ENCODE measurements around the gene TTLL13. TPM values are rescaled to one million over a fixed set of nuclear protein-coding genes. Genes with fewer than 3 reads are reported as not detected.

Gene TTLL13
- total RNA-seq, 1 experiment from 2014 or later = 1.0 TPM

DNA sequence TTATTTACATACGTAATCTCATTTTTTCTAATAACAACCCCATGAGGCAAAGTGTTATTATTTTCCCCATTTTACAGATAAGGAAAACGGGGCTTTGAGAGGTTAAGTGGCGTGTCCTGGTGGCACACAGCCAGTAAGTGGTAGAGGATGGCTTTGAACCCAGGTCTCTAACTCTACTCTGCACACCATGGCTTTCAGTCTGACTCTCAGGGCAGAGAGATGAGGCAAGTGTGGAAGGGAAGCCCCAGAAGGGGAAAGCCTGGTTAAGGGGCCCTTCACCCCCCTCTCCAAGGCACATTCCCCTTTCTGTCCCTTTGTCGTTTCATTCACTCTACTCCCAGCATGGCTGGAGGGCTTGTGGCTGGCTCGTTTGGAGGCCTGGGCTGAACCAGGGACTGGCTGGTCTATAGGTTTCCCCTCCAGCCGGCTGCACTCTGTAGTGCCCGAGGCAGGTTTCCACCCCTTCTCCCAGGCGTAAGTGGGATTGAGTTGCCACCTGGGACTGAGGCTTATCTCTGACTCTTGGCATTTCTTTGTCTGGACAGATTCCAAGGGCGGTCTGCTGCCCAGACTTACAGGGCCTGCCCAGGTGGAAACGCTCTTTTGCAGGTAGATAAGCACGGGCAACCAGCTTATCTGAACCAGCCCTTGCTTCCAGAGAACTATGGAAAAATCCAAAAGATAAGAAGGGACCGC is 36.1 kb upstream of the TTLL13 start (continued):
- TF ChIP-seq, protein P1, sequence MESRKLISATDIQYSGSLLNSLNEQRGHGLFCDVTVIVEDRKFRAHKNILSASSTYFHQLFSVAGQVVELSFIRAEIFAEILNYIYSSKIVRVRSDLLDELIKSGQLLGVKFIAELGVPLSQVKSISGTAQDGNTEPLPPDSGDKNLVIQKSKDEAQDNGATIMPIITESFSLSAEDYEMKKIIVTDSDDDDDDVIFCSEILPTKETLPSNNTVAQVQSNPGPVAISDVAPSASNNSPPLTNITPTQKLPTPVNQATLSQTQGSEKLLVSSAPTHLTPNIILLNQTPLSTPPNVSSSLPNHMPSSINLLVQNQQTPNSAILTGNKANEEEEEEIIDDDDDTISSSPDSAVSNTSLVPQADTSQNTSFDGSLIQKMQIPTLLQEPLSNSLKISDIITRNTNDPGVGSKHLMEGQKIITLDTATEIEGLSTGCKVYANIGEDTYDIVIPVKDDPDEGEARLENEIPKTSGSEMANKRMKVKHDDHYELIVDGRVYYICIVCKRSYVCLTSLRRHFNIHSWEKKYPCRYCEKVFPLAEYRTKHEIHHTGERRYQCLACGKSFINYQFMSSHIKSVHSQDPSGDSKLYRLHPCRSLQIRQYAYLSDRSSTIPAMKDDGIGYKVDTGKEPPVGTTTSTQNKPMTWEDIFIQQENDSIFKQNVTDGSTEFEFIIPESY (IDR thresholded peaks at IDR 0.05; ENCODE audit: extremely low read depth, insufficient replicate concordance, low read length) = no peak
- TF ChIP-seq, protein P2, sequence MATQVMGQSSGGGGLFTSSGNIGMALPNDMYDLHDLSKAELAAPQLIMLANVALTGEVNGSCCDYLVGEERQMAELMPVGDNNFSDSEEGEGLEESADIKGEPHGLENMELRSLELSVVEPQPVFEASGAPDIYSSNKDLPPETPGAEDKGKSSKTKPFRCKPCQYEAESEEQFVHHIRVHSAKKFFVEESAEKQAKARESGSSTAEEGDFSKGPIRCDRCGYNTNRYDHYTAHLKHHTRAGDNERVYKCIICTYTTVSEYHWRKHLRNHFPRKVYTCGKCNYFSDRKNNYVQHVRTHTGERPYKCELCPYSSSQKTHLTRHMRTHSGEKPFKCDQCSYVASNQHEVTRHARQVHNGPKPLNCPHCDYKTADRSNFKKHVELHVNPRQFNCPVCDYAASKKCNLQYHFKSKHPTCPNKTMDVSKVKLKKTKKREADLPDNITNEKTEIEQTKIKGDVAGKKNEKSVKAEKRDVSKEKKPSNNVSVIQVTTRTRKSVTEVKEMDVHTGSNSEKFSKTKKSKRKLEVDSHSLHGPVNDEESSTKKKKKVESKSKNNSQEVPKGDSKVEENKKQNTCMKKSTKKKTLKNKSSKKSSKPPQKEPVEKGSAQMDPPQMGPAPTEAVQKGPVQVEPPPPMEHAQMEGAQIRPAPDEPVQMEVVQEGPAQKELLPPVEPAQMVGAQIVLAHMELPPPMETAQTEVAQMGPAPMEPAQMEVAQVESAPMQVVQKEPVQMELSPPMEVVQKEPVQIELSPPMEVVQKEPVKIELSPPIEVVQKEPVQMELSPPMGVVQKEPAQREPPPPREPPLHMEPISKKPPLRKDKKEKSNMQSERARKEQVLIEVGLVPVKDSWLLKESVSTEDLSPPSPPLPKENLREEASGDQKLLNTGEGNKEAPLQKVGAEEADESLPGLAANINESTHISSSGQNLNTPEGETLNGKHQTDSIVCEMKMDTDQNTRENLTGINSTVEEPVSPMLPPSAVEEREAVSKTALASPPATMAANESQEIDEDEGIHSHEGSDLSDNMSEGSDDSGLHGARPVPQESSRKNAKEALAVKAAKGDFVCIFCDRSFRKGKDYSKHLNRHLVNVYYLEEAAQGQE (IDR thresholded peaks at IDR 0.05; ENCODE audit: low read depth) = no peak
- TF ChIP-seq YY1 (IDR thresholded peaks at IDR 0.05; ENCODE audit: extremely low read depth, insufficient replicate concordance, low read depth, low read length) = no peak
- TF ChIP-seq ELF1 (IDR thresholded peaks at IDR 0.05; ENCODE audit: borderline replicate concordance, low read depth) = no peak
- TF ChIP-seq RAD21 (IDR thresholded peaks at IDR 0.05; ENCODE audit: low read depth) = no peak
- no peak for TF ChIP-seq ZFX (IDR thresholded peaks at IDR 0.05)
- TF ChIP-seq ZNF274 (IDR thresholded peaks at IDR 0.05; ENCODE audit: low read depth, low read length) = no peak
- no peak for TF ChIP-seq POLR2A (IDR thresholded peaks at IDR 0.05; ENCODE audit: borderline replicate concordance, extremely low read depth, insufficient read depth, insufficient read length)
